Measurements from ENCODE around the gene JAKMIP1.
A peak's percentile ranks its signal among the peaks of the same experiment; 100 is the strongest.
"Not testable (repeated sequence)": the region's sequence is repeated elsewhere in the genome, so short reads cannot be mapped to it uniquely, and the experiment has no call there.

Gene JAKMIP1

DNA sequence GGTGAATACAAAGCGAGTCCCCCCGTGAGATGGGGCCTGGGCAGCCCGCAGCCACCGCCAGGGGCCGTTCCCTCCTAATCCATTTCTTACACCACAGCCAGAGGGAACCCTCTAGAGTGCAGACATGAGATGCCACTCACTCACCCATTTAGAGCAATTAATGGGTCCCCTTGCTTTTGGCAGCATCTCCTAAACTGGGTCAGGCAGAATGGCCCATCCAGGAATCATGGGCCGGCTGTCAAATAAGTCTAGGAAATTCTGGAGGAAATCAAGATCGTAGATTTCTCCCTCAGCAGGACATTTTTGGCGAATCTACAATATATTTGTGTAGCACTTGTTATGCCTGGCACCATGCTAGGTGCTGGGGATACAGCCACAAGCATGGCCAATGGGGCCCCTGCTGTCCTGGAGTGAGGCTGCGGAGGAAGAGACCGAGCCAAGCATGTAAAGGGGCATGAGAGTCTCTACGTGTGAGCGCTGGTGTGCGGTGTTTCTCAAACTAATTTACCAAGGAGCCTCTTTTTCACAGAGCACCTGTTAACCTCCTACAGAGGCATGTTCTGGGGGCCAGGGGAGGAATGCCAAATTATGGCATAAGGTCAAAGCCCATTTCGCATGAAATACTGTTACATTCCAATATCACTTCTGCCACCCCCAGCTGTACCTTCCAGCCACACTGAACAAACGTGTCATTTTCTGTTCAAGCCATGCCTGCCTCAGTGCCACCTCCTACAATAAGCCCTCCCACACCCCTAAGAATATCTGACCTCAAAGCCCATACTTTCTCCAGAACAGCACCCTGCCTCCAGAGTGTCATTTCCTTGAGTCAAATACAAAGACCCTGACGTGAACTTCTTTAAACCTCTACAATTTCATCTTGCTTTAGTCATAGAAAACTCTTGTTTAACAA, 28.1 kb upstream of the JAKMIP1 start:
- no peak for DNase-seq

DNA sequence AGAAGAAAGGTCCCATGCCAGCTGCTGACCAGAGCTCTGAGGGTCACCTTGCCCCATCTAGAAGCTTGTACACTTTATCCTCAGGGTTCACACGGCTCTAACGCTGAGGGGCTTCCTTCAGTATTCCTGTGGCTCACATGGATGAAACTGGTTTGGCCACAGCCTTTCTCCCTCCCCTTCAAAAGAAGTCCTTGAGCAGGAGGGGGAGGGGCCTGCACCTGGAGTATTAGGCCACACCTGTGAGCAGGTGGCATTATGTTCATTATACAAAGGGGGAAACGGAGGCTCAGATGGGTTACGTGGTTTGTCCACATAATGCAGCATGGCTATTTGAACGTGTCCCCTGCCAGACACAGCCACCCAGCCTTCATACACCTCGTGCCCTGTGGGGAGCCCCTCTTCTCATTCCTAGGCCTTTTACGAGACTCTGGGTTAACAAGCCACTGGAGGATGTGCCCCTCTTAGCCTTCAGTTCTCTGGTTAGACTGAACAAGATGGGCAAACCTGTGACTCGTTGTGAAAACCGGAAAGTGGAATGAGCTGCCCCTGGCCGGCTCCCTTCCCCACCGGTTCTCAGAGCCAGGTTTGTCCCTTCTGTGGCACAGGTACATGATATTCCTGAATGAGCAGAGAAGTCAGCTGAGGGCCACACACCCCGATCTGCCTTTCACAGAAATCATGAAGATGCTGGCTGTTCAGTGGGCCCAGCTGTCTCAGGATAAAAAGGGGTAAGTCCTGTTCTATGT, 27.2 kb upstream of the JAKMIP1 start:
- DNase-seq: no peak

DNA sequence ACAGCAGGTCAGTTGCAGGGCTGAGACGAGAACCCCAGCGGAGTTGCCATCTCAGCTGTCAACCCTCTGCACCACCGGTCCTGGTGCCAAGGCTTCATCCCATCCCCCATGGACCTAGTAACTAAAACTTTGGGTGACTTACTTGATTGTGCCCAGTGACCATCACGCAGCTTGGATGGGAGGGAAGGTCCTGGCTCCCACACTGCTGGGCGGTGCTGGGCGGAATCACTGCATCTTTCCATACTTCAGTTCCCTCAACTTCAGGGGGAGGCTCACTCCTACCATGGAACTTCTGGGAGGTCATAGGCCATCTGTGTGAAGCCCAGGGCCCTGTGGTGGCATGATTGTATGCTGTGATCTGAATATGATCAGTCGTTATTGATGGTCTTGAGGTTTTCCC, 26.2 kb upstream of the JAKMIP1 start:
- no peak for DNase-seq

- no peak for DNase-seq
Observed at GRCh38 chr4:6225469-6225868, 25.1 kb upstream of the JAKMIP1 start.

DNA sequence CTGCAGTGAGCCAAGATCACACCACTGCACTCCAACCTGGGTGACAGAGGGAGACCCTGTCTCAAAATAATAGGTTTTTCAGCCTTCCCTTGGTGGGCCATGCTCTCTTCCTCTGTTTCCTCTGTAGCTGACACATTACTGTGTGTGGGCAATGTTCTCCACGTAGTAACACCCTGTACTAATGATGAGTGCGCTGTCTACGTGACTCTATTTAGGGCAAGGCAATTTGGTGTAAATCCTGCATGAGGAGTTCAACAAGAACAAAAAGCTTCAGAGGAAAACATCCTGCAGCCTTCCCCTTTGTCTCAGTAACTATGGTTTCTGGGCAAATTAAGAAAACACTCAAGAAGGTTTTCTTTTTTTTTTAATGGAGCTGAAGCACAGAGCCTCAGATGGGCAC, 24.4 kb upstream of the JAKMIP1 start:
- DNase-seq: no peak

GRCh38 chr4:6222761-6223292, 22.5 kb upstream of the JAKMIP1 start:
- peak; percentile 72 for DNase-seq

DNA sequence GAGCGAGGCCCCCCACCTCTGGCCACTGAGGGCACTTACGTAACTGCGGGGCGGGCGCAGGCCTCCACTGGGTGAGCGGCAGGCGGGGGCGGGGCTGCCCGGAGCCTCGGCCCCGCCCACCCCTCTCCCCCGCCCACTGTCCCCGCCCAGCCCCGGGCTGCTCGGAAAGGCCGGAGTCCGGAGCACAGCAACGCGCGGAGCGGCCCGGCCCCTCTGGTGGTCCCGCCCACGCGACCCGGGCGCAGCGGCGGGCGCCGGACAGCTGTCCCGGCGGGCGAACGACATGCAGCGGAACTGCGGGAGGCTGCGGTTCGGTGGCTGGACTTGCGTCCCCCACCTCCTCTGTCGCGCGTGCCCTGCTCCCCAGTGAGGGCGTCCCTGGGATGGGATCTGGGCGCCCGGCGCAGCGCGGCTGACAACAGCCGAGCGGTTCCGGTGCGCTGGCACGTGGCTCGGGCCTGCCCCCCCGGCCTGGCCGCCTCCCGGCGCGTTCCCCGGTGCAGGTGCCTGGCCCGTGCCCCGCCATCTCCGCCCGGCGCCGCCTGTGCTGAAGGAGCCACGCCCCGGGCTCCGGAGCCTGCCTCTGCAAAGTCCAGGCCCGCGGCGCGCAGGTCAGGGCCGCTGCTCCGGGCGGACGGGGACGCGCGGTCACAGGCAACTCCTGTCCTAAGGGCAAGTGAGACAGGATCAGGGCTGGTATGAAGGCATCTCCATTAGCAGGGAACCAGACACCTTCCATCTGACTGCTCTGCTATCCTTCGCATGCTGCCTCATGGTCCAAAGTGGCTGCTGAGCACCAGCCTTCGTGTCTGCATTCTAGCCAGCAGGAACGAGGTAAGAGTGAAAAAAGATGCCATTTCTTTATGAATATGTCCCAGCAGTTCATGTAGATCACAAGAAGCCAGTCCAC, 21.8 kb upstream of the JAKMIP1 start:
- peak; percentile 54 for DNase-seq

DNA sequence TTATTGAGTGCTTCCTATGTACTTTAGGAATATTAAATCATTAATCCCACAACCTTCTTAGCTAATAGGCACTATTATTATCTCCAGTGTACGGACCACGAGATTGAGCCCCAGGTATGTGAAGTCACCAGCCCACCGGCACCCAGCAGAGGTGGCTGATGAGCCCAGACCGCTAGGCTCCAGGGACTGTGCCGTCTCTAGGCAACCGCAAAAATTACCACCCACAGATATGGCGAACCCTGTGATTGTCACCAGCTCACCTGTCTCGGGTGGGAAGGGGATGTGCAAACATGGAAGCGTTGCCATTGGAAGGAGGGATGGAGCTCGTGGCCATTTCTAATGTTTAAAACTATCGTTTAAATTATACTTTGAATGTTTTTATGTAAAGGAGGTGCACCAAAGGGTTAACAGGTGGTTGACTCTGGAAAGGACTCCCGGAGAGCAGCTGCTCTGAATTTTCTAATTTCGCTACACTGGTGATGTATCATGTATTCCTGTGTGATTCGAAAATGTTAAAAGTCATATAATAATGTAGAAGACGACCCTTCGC, 21.0 kb upstream of the JAKMIP1 start:
- DNase-seq: peak; percentile 54

DNA sequence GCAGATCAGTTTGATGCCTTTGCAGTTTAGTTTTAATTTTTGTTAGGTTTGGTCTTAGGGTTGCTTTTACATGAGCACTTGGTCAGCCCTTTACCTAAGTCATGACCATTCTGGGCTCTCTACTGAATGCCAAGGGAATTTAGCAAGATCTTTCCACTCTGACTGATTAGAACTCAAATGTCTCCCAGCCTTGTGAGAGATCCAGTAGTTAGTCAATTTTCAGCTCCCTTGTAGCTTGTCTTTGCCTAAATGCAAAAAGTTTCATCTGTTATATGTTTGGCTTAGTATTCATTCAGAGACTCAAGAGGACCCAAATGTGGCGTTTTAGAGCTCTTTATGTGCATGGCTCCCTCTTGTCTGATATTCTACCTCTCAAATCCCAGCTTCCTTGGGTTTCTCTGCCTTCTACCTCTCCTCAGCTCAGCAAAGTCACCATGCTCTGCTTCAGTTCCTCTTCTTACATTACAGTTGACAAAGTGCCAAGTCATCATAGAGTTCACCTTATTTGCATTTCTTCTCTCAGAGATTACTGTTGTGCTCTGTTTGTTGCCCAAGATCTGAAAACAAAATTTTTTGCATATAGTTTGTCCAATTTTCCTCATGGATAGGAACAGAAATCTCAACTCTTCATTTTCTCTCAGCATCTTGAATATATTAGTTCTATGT, 17.5 kb upstream of the JAKMIP1 start:
- DNase-seq: peak; percentile 79

DNA sequence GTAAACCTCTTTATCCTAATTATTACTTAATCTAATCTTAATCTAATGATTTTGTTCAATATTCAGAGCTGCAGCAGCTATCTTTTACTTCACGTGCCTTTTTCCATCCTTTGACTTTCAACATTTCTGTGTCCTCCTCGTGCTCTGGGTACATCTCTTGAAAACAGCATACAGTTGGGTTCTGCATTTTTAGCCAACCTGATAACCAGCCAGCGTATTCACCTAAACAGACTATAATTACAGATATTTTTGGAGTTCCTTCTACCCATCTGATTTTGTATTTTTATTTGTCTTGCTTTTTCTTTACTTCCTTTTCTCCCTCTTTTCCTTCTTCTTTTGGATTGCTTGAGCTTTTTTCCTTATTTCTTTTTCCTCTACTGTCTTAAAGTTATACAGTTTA, 16.2 kb upstream of the JAKMIP1 start:
- no peak for DNase-seq

DNA sequence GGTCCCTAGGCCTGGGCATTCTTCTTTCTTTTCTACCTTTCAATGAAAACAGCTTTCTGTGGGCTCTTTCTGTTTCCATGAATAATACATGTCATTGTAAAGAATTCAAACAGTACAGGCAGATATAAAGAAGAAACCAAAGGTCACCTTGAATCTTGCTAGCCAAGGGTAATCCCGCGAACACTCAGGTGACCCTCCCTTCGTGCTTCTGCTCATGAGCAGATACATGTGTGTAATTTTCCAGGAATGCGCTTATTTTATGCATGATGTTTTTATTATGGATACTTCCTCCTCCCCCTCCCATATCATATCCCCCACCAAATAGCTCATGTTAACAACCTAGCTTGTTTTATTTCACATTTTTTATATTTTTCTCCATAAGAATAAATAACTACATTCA, 9.6 kb upstream of the JAKMIP1 start:
- DNase-seq: no peak

DNA sequence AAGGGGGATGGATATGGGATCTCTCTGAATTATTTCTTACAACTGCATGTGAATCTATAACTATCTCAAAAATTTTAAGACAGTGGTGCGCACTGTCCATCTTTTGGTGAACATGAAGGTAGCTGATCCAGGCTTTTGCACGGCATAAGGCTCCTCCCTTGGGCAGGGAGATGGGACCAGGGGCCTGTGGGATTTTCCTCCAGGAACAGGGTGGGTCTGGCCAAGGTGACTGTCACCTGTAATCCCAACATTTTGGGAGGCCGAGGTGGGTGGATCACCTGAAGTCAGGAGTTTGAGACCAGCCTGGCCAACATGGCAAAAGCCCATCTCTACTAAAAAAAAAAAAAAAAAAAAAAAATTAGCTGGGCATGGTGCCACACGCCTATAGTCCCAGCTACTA, 8.9 kb upstream of the JAKMIP1 start:
- DNase-seq: not testable (repeated sequence)

GRCh38 chr4:6208416-6208815, 8.1 kb upstream of the JAKMIP1 start:
- no peak for DNase-seq

DNA sequence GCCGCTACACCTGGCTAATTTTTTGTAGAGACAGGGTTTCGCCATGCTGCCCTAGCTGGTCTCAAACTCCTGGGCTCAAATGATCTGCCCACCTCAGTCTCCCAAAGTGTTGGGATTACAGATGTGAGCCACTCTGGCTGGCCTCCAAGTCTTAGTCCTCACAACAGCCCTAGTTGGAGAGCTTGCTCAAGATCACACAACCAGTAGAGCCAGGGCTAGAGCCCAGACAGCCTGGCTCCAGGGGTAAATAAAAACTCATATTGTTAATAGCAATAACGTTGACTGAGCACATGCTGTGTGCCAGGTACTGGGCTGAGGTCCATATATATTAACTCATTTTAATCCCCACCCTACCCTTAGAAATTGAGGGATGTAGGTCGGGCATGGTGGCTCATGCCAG, 7.3 kb upstream of the JAKMIP1 start:
- peak; percentile 80 for DNase-seq

- DNase-seq: no peak
Observed at GRCh38 chr4:6206771-6207290, 6.5 kb upstream of the JAKMIP1 start.

- DNase-seq: no peak
Observed at GRCh38 chr4:6205973-6206372, 5.6 kb upstream of the JAKMIP1 start.

- DNase-seq: no peak
Observed at GRCh38 chr4:6205567-6205931, 5.2 kb upstream of the JAKMIP1 start.

GRCh38 chr4:6204871-6205566, 4.7 kb upstream of the JAKMIP1 start:
- DNase-seq: no peak

DNA sequence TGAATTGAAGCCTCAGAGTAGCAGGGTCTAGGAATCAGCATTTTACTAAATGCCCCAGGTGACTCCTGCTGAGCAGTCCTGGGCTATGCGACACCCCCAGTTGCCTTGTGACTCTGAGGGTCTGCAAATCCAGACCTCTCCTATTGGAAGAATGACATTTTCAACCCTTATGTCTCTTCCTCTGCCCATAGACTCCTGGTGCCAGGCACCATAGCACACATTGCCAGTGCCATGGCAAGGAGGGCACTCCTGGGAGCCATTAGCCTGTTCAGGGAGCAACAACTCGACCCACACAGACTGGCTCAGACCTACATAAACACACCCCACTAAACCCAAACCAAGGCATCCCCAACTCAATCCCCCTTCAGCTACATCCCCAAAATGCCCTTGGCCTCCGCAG, 3.7 kb upstream of the JAKMIP1 start:
- DNase-seq: no peak

DNA sequence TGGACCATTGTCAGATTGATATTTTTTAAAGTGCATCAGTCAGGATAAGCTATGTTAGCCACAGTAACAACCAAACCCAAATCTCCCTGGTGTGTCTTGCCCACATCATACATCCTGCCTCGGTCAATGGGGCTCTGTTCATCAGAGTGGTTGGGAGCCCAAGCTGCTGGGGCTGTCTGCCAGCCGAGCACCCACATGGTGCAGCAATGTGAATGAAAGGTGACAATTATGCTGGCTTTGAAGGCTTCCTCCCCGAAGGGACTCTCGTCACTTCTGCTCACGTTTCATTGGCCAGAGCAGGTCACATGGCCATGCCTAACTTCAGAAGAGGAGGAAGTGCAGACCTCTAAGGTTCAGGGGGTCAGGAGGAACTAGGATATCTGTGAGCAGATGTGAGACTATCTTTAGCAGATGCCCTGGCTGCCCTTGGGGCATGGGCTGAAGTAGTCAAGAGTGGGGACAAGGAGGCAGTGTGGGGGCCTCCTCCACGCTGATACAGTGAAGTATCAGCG, 1.3 kb upstream of the JAKMIP1 start:
- DNase-seq: no peak

GRCh38 chr4:6200922-6201362, 593 bp upstream of the JAKMIP1 start:
- peak; percentile 78 for DNase-seq
